NCI-H526 treated with DMSO at 0.1 percent for 48 hours (cell line): ENCODE data around the gene TMEM217.

Source experiments
- DNase-seq: peaks from one replicate; lab custom pipeline; 2025; lab: John Stamatoyannopoulos, UW

TMEM217 gene

DNA sequence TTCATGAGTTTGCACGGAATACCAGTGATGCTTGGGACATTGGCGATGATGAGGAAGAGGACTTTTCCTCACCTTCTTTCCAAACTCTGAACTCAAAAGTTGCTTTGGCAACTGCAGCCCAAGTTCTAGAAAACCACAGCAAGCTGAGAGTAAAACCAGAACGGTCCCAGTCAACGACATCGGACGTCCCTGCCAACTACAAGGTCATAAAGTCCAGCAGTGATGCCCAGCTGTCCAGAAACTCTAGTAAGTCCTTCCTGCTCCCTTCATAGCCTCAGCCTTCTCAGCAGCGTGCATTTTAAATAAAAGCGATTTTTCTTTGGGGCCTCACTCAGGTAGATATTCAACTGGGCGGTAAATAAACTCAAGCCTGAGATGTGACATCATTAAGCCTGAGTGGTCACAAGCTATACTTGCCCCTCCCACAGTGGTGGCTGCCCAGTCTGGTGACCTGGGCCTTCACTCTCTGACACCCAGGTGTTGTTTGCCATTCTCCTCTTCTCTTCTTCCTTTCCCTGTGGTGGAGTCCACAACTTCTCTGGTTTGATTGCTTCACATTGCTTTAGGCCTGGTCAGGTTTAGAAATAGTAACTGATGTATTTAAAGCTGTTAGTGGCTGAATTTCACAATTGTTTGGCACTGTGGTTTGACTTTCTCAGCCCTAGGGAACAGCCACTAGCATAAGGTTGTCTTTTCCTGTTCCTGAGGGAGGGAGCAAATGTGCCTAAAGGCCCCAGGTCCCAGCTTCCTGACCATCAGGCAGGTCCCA, 21.6 kb upstream of the TMEM217 start:
- DNase-seq: no peak

DNA sequence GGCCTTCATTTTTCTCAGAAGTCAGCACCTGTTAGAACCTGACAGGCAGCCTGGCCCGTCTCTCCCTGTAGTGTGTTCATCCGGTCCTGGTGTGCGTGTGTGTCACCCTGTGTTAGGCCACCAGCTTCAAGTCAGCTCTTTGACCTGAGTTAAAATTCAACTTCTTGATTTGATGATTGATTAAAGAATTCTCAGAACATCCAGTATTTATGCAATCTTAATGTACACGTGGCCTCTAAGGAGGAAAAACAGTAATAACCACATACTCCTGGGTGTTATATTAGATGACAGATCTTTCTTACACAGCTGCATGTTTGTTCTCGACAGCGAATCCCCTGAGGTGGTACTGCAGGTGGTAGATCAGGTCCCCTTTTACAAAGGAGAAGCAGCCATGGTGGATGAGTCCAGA, 19.1 kb upstream of the TMEM217 start:
- DNase-seq: no peak

DNA sequence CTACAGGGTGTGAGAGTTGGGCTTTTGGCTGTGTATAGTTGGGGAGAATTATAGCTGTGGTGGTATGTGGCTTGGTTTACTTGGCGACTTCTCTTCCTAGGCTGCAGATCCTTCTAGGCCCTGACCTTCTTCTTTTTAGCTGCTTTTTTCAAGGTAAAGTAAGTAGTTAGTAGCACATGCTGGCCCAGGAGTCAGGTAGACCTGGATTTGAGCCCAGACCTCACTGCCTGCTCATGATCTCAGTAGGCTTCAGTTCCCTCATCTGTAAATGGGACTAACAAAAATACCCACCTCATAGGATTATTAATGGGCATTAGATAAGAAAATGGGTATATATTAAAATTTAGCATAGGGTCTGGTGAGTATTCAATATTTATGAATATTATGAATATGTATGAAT, 17.4 kb upstream of the TMEM217 start:
- DNase-seq: no peak

DNA sequence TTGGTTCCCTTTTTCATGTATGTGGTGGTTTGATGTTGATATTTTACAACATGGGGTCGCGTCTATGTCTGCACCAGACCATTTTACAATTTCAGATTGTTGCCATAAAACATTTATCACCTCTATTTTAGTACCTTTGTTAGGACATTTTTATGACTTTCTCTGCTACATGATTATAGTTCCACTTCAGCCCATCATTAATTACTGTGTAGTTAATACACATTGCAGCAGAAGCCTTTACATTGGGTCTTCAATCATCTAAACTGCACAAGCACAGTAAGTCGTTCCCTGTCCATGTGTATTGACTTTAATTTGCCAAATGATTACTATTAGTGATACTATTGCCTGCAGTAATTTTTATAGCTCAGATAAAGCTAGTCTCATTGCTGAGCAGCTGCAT, 15.7 kb upstream of the TMEM217 start:
- no peak for DNase-seq

DNA sequence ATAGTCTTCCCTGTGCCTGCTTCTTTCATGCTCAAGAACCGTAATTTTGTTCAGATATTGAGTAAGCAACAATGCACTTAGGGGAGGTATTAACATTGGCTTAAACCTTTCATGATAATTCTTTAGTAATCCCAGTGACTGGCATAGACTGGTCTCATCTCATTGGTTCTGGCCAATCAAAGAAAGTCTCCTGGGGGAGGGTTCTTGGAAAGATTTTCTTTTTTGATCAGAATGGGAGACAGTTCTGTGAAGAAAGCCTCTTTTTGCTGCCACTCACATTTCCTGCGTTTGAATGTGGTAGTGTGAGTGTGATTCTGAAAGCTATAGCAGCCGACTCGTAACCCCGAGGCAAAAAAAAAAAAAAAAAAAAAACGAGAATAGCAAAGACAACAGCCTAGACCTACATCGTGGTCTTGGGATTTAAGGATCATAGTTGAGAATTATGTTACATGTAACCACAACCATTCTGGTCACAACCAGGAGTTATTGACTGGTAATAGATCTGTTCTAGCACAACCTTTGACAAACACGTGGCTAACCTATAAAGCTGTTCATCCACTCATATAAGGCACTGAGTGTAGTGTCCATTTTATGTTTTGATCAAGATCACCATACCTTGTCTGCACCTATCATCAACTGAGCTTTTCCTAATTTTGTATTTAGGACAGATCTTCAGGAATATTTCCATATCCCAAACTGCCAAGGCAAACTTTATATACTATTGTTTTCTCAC, 15.1 kb upstream of the TMEM217 start:
- DNase-seq: no peak

DNA sequence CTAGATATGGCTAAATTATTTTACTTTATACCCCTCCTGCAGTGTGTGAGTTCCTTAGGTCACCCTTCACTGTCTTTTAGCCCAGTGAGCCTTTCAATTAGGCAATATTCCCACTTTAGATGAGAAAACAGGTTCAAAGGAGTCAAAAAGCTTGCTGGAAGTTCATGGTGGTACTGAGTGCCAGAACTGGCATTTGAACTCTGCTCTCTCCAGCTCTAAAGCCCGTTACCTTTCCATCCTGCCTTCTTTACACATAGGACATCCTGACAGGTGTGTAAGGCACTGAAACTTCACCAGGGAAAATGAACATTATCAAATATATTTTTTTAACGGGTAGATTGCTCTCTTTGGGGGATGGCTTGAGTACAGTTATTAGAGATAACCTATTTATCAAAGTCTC, 11.2 kb upstream of the TMEM217 start:
- no peak for DNase-seq

DNA sequence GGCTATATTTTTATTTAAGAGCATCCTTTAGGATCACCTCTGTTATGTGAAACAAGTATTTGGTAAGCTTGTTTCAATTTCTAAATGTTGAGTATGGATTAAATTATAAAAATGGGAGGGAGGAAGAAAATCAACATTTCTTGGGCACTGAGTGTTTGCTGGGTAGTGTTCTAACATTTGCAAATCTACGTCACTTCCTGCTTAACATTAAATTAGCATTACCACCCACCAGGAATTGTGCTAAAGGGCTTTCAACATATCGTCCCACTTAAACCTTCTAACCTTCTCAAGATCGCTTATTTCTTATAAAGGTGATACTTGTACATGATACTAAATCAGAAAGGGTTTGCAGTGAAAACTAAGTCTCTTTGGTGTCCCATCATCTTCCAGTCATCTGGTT, 7.9 kb upstream of the TMEM217 start:
- no peak for DNase-seq

DNA sequence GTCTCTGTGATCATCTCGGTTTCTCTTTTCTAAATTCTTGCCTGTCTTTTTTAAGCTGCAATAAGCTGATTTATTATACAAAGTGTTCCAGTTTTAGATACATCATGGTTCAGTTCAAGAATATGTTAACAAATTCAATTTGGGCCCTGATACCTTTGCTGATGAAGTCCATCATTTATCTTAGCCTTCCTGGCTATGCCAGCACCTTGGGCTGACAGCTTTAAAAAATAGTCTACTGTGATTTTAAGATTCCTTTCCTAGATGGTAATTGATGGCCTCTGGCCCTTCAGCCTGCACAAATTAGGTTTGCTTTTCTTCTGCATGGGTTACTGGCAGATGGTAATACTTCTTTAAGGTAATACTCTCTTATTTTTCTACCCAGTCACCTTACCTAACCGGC, 7.1 kb upstream of the TMEM217 start:
- DNase-seq: no peak

DNA sequence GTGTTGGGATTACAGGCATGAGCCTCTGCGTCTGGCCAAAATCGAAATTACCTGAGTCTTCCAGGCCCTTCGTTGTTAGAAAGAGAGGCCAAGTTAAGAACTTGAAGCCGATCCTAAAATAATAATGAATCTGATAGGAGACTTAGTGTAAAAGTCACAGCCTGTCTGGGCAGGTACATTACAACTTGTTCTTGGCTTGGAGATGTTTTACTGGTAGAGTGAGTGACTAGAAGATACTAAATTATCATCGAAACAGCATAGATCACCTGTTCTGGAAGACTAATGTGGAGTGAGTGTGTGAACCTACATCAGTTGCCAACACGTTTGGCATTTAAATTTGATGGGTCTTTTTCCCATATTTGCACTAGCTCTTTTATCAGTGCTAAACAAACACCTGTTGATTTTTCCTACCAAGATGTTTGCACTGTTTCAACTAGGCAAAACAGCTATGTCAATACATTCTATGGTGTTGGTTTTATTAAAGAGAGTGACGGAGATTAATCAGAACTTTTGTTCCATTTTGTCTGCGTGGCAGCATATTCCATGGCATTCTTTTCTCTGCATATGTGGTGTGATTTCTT, 4.6 kb upstream of the TMEM217 start:
- no peak for DNase-seq

DNA sequence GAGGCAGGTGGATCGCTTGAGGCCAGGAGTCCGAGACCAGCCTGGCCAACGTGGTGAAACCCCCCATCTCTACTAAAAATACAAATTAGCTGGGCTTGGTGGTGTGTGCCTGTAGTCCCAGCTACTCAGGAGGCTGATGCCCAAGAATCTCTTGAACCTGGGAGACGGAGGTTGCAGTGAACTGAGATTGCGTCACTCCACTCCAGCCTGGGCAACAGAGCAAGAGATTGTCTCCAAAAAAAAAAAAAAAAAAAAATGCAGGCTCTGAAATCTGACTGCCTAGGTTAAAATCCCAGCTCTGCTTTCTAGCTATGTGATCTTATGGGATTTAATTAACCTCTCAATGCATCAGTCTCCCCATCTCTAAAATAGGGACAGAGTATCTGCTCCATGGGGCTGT, 3.3 kb upstream of the TMEM217 start:
- DNase-seq: no peak

DNA sequence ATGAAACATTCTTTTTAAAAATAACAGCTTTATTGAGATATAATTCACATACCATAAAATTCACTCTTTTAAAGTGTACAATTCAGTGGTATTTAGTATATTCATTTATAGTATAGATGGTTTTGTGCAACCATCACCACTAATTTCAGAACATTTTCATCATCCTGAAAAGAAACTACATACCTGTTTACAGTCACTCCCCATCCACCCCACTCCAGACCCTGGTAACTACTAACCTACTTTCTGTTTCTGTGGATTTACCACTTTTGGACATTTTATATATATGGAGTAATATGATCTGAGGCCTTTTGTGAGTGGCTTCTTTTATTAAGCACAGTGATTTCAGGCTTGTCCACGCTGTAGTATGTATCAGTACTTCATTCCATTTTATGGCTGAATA, 2.5 kb upstream of the TMEM217 start:
- DNase-seq: no peak

DNA sequence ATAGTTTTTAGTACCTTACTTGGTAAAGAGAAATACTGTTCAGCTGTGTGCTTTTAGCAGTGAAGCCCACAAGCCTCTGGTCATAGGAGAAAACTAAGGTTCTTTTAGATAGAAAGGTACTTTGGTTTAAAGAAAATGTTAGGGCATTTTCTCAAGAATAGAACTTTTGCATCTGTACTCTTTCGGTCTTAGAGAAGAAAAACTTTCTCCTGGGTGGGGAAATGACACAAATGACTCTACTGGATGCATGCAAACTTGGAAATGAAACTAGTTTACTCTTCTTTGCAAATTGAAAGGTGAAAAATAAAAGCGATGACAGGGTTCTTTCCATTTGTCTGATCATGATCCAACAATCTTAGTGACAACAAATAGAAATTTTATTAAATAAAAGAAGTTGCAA, 2.1 kb upstream of the TMEM217 start:
- no peak for DNase-seq

DNA sequence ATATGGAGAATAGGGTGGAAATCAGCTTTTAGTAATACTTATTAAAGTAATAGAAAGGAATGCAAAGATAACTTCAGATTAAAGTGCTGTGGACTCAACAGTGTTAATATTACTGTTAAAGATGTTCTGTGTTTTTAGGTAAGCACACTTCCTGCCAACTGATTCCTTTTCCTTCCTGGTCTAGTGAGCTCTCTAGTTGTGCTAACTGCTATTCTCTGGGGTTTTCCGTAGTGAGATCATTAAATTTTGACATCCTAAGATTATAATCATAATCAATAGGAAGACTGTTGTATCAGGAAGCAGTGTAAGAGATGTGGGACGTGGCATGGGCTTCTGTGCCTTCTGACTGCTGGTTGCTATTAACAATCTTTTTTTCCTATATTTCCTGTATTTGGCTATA, 1.2 kb upstream of the TMEM217 start:
- no peak for DNase-seq

DNA sequence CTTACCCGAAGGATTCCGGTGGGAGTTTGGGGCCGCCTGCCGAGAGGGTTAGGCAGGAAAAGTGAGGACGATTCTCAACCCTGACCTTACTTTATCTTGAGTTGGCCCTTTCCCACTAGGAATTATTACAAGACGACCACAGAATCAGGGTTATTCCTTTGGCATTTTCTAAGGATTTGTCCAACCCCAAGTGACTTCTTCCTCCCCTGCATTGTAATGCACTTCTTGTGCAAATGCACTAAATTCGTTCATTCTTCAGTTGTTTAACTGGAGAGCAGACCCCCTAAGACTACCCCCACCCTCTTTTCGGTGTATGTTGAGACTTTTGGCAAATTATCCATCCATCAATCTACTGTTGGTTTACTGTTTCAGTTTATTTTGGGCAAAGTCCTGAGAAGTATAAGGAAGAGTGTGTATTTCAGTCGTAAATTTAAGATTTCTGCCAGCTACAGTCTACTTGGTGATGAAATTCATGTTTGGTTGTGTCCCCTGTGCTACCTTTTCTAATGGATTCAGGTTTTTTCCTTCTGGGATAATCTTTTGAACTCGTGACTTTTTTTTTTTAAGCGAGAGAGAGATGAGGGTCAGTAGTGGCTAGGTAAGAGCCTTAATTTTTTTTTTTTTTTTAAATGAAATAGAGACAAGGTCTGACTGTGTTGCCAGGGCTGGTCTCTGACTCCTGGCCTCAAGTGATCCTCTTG, 611 bp upstream of the TMEM217 start:
- no peak for DNase-seq

DNA sequence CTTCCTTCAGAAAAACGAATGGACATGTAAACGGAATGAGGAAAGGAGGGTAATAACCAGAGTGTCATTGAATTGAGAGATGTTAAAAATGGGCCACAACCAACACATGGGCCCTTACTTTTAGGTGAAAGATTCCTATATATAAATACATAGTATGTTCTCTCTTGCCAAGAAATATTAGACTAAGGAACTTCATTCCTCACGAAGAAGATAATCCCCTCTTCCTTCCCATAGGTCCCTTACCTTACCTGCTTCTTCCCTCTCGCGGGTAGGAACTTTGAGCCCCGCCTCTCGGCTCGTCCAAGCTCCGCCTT, 667 bp downstream of the TMEM217 start:
- DNase-seq: no peak

DNA sequence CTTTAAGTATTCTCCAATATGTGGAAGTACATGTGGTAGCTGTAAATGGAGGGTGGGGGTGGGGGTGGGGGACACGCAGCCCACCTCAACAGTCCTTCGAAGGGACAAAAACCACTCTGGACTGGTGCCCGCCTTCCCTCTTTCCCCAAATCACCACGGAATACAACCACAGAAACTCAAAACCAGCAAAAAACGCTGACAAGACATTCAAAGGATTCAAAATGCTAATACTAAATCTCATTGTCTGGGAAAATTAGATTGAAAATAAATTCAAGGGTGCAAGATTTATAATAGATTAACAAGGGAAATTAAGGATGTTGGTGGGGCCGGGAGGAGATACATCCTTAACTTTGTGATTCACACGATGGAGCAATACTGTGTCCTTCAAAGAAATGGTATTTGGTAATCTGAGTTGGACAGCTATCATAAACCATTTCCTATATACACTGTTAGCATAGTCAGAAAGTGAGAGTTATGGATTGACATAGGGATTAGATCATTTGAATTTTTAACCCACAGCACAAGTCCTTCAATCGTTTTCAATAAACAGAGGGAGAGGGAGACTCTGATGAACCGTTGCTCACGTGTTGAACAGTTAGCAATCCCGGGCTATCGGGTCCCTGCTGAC, 1.1 kb downstream of the TMEM217 start:
- DNase-seq: no peak

DNA sequence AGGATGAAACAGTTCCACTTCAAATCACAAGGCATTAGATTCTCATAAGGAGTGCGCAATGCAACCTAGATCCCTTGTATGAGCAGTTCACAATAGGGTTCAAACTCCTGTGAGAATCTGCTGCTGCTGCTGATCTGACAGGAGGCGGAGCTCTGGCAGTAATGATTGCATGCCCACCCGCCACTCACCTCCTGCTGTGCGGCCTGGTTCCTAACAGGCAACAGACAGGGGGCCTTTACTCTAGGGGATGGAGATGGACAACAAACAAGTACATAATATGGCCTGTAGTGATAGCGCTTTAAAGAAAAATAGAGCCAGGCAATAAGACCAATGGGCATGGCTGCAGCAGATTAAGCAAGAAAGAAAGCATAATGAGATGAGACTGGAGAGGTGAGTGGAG, 3.1 kb downstream of the TMEM217 start:
- no peak for DNase-seq

DNA sequence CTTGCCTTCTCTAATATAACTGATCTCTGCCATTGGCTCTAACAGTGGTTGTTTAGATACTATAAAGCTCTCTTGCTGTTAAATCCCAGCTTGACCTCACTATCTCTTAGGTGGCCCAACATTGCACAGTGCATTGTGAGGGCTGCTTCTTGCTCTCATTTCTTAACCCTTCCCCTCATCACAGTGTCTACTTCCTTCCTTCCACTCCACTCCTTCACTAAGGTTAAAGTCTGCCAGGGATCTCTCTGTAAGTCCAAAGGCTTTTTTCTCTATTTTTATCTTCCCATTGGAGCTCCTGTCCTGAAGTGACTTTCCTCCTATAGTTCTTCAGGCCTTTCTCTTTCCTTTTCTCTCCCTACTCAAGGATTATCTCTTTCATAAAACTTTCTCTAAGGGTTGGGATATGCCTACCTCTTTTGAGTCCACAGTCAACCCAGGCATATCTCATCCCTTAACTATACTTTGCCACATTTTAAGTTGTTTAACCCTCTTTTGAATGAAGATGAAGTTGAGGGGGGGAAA, 4.4 kb downstream of the TMEM217 start:
- no peak for DNase-seq

DNA sequence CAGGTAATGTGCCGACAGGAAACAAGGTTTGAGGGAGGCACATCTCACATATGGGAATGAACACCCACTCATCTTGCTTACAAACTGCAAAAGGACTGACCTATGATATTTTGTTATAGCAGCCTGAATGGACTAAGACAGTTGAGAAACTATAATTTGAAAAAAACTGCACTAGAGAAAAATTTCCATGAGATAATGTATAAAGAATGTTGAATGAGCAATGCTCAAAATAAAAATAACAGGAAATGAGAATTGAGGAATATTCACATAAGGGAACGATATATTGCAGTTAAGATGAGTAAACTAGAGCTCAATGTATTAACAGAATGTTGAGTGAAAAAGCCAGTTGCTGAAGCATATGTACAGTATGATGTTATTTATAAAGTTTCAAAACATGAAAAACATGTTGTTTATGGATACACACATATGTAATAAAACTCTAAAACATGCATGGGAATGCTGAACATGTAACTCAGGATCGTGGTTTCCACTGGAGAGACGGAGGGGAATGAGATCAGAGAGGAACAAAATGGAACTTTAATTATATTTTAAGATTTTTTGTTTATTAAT, 6.6 kb downstream of the TMEM217 start:
- DNase-seq: no peak

DNA sequence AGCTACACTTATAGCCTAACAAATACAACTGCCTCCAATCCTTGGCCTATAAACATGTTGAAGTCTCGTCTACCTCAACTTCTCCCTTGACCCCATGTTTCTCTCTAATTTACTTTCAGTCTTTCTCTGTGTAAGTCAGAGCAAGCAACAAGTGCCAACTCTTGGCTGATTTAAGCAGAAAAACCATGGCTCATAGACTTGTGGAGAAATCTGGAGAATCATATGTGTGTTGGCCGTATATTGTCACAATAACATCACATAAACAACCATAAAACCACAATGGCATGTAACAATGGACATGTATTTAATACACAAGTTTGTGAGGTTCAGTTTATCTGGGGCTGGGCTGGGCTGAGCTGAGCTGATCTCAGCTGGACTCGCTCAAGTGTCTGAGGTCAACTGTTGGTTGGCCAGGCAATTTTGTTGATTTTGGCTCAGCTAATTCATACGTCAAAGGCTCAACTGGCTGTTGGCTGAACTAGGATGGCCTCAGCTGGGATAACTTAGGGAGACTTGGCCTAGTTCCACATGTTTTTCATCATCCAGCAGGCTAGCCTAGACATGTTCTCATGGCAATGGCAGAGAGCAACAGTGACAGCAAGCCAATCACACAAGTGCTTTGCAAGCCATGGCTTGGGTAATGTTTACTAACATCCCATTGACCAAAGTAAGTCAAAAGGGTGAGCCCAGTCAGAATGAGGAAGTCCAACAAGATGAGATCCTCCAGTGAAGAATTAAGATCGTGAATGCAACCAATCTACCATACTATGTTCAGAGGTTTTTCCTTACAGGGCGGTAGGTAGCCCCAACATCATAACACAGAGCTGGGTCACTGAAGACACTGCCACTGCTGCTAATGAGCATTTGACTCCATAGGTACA, 13.3 kb downstream of the TMEM217 start:
- no peak for DNase-seq

DNA sequence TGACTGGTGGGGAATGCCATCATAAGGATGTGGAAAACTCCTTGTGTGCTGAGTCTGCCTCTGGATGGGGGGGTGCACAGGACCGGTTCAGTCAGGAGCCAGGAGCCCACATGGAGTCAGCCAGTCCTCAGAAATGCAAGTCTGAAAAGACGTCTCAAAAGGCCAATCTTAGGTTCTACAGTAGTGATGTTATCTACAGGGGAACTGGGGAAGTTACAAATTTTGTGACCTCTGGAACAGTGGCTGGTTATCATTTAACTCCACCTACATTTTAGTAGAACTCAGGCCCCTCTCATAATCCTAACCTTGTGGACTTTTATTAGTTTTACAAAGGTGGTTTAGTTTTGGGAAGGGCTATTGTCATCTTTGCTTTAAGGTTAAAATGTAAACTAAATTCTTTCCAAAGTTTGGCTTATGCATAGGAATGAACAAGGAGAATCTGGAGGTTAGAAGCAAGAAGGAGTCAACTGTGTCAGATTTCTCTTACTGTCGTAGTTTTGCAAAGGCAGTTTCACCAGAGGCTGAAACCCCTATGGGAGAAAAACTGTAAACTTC, 14.1 kb downstream of the TMEM217 start:
- no peak for DNase-seq
